ENCODE data around the gene RAMACL. TPM values are rescaled to one million over a fixed set of nuclear protein-coding genes. Genes with fewer than 3 reads are reported as not detected.

Gene RAMACL
- total RNA-seq, 1 experiment from 2014 or later: 0.30 TPM

Other genes with a start within 250 kb of the RAMACL start
- 73.6 and 79.6 TPM in 2 replicates for gene SFT2D1, start 244.1 kb downstream of the RAMACL start, total RNA-seq (2014; rRNA removed; shearing (Covaris generic))
- gene MPC1, start 203.7 kb downstream of the RAMACL start, total RNA-seq (2014; rRNA removed; shearing (Covaris generic)): 42.3 and 46.1 TPM in 2 replicates
- gene RPS6KA2, start 40.6 kb upstream of the RAMACL start, total RNA-seq (2014; rRNA removed; shearing (Covaris generic)): 1.9 and 7.2 TPM in 2 replicates

All from M059J (cell line).